K562 (cell line): ENCODE results near the gene CSTPP1. TPM values are rescaled to one million over a fixed set of nuclear protein-coding genes. Genes with fewer than 3 reads are reported as not detected.

Source experiments
- ATAC-seq: fragments of 200-7000 bp; cut with Tn5 transposase; 3 replicates; pipeline ENCODE4 v1.9.1; 2020; ENCODE audit warnings: moderate library complexity
- BruUV-seq: library from RNA; stranded (reverse); fragments of 400-500 nt; replicated peaks from 2 replicates; lab custom pipeline; 2021; lab: Mats Ljungman, UMichigan
- CTCF ChIA-PET: fragments of 300-600 bp; formaldehyde crosslinking; extraction: SDS; loops from one replicate; lab custom pipeline; 2021; ENCODE audit warnings: low intra/inter-chr PET ratio; lab: Yijun Ruan, JAX
- POLR2A ChIA-PET: fragments of 300-600, 350-650 bp; sonication (Branson Sonifier 250); formaldehyde crosslinking; extraction: SDS; loops from one replicate; lab custom pipeline; 2021; ENCODE audit warnings: antibody characterized with exemption, inconsistent platforms; lab: Yijun Ruan, JAX
- DNase-seq, 4 experiments: peaks; one replicate each; pipeline versions ENCODE4 v3.0.0 to v3.0.0-alpha.2; 2011 to 2018; ENCODE audit warnings: low spot score in 3 of 4, mixed read lengths in 3 of 4; ENCODE audit errors: extremely low read depth in 1 of 4
- FAIRE-seq: peaks from 2 replicates; lab custom pipeline; 2011; peaks lifted over from hg19 to GRCh38; lab: Jason Lieb, UNC
- H2AFZ ChIP-seq: 2 replicates; pipeline ENCODE4 v1.6.0; 2011; ENCODE audit warnings: low read depth, low read length, control low read depth, inconsistent platforms
- H3K27ac ChIP-seq: fragments of 200-600 bp; 3 replicates; pipeline ENCODE4 v1.8.0; 2011; ENCODE audit warnings: low read depth, mild to moderate bottlenecking, control low read depth, inconsistent platforms, low read length, moderate library complexity, mixed read lengths; ENCODE audit errors: extremely low read depth
- H3K27me3 ChIP-seq, 2 experiments: fragments of 300-600 bp in 1 of 2; 2 replicates in 1 of 2; 3 replicates in 1 of 2; pipeline versions ENCODE4 v1.6.0 to v1.8.0; 2011; ENCODE audit warnings: inconsistent platforms in 2 of 2, low read length in 2 of 2, mild to moderate bottlenecking in 1 of 2, mixed read lengths in 1 of 2, moderate library complexity in 1 of 2; ENCODE audit not compliant: control insufficient read depth in 2 of 2, insufficient read depth in 2 of 2
- H3K36me3 ChIP-seq: fragments of 300-600 bp; 3 replicates; pipeline ENCODE4 v1.8.0; 2011; ENCODE audit warnings: mild to moderate bottlenecking, low read length, inconsistent platforms; ENCODE audit not compliant: control insufficient read depth, insufficient read depth
- H3K4me1 ChIP-seq, 2 experiments: fragments of 200-600 bp in 1 of 2; replicated peaks in 1 of 2; 2 replicates in 1 of 2; 3 replicates in 1 of 2; pipeline versions ENCODE4 v1.5.1 to v1.8.0; 2011; ENCODE audit warnings: inconsistent platforms in 2 of 2, low read length in 2 of 2, mild to moderate bottlenecking in 1 of 2, mixed read lengths in 1 of 2, moderate library complexity in 1 of 2; ENCODE audit not compliant: control insufficient read depth in 2 of 2, insufficient read depth in 2 of 2
- H3K4me2 ChIP-seq: 2 replicates; pipeline ENCODE4 v1.6.1; 2011; ENCODE audit warnings: low read length, control low read depth, inconsistent platforms, mixed read lengths; ENCODE audit not compliant: insufficient read depth
- H3K4me3 ChIP-seq: fragments of 200-600 bp; sonication (generic), shearing (Covaris generic); 2 replicates; pipeline ENCODE4 v1.5.1; 2016; ENCODE audit warnings: control low read depth, inconsistent platforms
- H3K79me2 ChIP-seq: fragments of 200-600 bp; 3 replicates; pipeline ENCODE4 v1.8.0; 2011; ENCODE audit warnings: low read length, inconsistent platforms; ENCODE audit not compliant: control insufficient read depth, insufficient read depth
- H3K9ac ChIP-seq, 2 experiments: 2 replicates each; pipeline versions ENCODE4 v1.6.0 to v1.6.1; 2011; ENCODE audit warnings: low read depth in 2 of 2, low read length in 2 of 2, control low read depth in 1 of 2, inconsistent platforms in 1 of 2, mild to moderate bottlenecking in 1 of 2, mixed read lengths in 1 of 2; ENCODE audit not compliant: insufficient read depth in 1 of 2
- H3K9me1 ChIP-seq: one replicate; pipeline ENCODE4 v1.6.0; 2011; ENCODE audit warnings: inconsistent platforms, mild to moderate bottlenecking, low read length, moderate library complexity; ENCODE audit not compliant: control insufficient read depth, insufficient read depth
- H3K9me3 ChIP-seq: replicated peaks from 2 replicates; pipeline ENCODE4 v1.5.1; 2011; ENCODE audit warnings: low read depth, low read length, inconsistent platforms; ENCODE audit not compliant: control insufficient read depth, insufficient read depth
- H4K20me1 ChIP-seq: replicated peaks from 2 replicates; pipeline ENCODE4 v1.6.1; 2011; ENCODE audit warnings: low read length, inconsistent platforms, mixed read lengths; ENCODE audit not compliant: control insufficient read depth, insufficient read depth
- FOS ChIP-seq: IDR thresholded peaks from 3 replicates; pipeline ENCODE4 v1.6.1; 2011; ENCODE audit not compliant: insufficient read length; ENCODE audit errors: extremely low read depth
- KAT8 ChIP-seq: fragments of 450-650 bp; IDR thresholded peaks from 2 replicates; pipeline ENCODE4 v1.6.1; 2016; ENCODE audit warnings: low read depth, mild to moderate bottlenecking
- NR2F6 ChIP-seq: fragments of 450-650 bp; formaldehyde crosslinking; IDR thresholded peaks from 2 replicates; pipeline ENCODE4 v1.4.0; 2020; ENCODE audit warnings: mild to moderate bottlenecking
- PYGO2 ChIP-seq: fragments of 450-650 bp; IDR thresholded peaks from 2 replicates; pipeline ENCODE4 v1.6.1; 2016; ENCODE audit warnings: mild to moderate bottlenecking, missing genetic modification characterization, moderate library complexity, missing compliant biosample characterization
- RAD21 ChIP-seq, 2 experiments: fragments of 250-450 bp in 1 of 2; fragments of 450-650 bp in 1 of 2; sonication (Bioruptor Pico) in 1 of 2; formaldehyde crosslinking in 1 of 2; IDR thresholded peaks in 1 of 2; conservative IDR thresholded peaks in 1 of 2; 2 replicates each; pipeline versions ENCODE4 v1.4.0 to v1.8.0; 2020 to 2022; ENCODE audit warnings: mild to moderate bottlenecking in 2 of 2, moderate library complexity in 1 of 2
- THRB ChIP-seq: fragments of 450-650 bp; formaldehyde crosslinking; conservative IDR thresholded peaks from 2 replicates; pipeline ENCODE4 v1.4.0; 2022; ENCODE audit warnings: mild to moderate bottlenecking, missing genetic modification characterization
- ZNF583 ChIP-seq: fragments of 250-450 bp; sonication (Bioruptor Pico); IDR thresholded peaks from 2 replicates; pipeline ENCODE4 v1.4.0; 2020
- WGBS: fragments of 100-300 bp; shearing (Covaris generic); methylation state at CpG from one replicate; pipeline ENCODE4 v1.1.6; 2016; ENCODE audit warnings: low coverage, mixed read lengths; ENCODE audit not compliant: insufficient coverage; ENCODE audit errors: missing lambda C conversion rate; 5-methylcytosine and 5-hydroxymethylcytosine counted together
- in situ Hi-C: fragments of 300-500 bp; cut with MboI; formaldehyde crosslinking; loops from 4 replicates; pipeline ENCODE4 v1.15.0; 2018; ENCODE audit warnings: inconsistent platforms, mixed read lengths
- intact Hi-C: fragments of 100-400 bp; cut with micrococcal nuclease; formaldehyde crosslinking; loops from 2 replicates; pipeline ENCODE4 v1.14.2; 2022
- polyA plus RNA-seq, 8 experiments: library from polyadenylated mRNA; depleted of rRNA in 4 of 8; stranded (reverse) in 5 of 8; unstranded in 3 of 8; fragments of >200 nt; fragmentation: Nextera tagmentation in 2 of 8; fragmentation: Illumina TruSeq in 1 of 8; extraction: Ambion mirVana in 2 of 8; extraction: Trizol in 1 of 8; gene quantifications; 2 replicates each; pipeline versions ENCODE4 v1.2.1 to v1.2.3, GENCODE V29; 2011 to 2014; ENCODE audit warnings: inconsistent platforms in 1 of 8, missing spikeins in 1 of 8
- total RNA-seq, 7 experiments: library from RNA; depleted of rRNA in 6 of 7; stranded (reverse); fragments of >200 nt in 6 of 7; fragmentation: Illumina TruSeq in 2 of 7; extraction: Trizol in 2 of 7; gene quantifications; 2 replicates each; pipeline versions ENCODE4 v1.2.1 to v1.2.3, GENCODE V29; 2011 to 2021; ENCODE audit warnings: low replicate concordance in 1 of 7
- TF ChIP-seq, protein P1 (sequence below), 3 experiments: IDR thresholded peaks in 2 of 3; conservative IDR thresholded peaks in 1 of 3; 2 replicates each; pipeline ENCODE4 v1.5.1; 2011 to 2012; ENCODE audit warnings: low read length in 3 of 3, mild to moderate bottlenecking in 3 of 3, control low read depth in 2 of 3, improper control_type of control experiment in 1 of 3, inconsistent platforms in 1 of 3, low read depth in 1 of 3, mixed read lengths in 1 of 3, moderate library complexity in 1 of 3; ENCODE audit not compliant: insufficient read depth in 2 of 3
- TF ChIP-seq, protein P2 (sequence below), 2 experiments: fragments of 450-650 bp; formaldehyde crosslinking in 1 of 2; IDR thresholded peaks; 2 replicates each; pipeline versions ENCODE4 v1.4.0 to v1.6.1; 2014 to 2020; ENCODE audit warnings: mild to moderate bottlenecking in 2 of 2, borderline replicate concordance in 1 of 2, low read depth in 1 of 2

CSTPP1 gene
- total and polyA plus RNA-seq, 9 of the 15 experiments (the other 6 are each of a cell fraction or from before 2014, with no cell fraction given): 6.5 to 17.8 (median 9.2) TPM

- H3K9ac ChIP-seq: no peak overlapping the region
- CTCF ChIA-PET: no interaction called here
- TF ChIP-seq ZNF583 (CRISPR knock-in tag): no peak
- TF ChIP-seq, protein P1, sequence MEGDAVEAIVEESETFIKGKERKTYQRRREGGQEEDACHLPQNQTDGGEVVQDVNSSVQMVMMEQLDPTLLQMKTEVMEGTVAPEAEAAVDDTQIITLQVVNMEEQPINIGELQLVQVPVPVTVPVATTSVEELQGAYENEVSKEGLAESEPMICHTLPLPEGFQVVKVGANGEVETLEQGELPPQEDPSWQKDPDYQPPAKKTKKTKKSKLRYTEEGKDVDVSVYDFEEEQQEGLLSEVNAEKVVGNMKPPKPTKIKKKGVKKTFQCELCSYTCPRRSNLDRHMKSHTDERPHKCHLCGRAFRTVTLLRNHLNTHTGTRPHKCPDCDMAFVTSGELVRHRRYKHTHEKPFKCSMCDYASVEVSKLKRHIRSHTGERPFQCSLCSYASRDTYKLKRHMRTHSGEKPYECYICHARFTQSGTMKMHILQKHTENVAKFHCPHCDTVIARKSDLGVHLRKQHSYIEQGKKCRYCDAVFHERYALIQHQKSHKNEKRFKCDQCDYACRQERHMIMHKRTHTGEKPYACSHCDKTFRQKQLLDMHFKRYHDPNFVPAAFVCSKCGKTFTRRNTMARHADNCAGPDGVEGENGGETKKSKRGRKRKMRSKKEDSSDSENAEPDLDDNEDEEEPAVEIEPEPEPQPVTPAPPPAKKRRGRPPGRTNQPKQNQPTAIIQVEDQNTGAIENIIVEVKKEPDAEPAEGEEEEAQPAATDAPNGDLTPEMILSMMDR (IDR thresholded peaks at IDR 0.05 in 2 of 3, conservative IDR thresholded peaks at IDR 0.05 in 1 of 3; ENCODE audit: insufficient read depth in 2 of 3, low read depth in 1 of 3, low read length in 3 of 3): peak in 1 of 3 experiments; percentile 37; a peak in 2 of 6 replicates
- peak; percentile 17 to 27; a peak in 1 of 4 replicates for TF ChIP-seq RAD21 (CRISPR knock-in tag; conservative IDR thresholded peaks at IDR 0.05 in 1 of 2, IDR thresholded peaks at IDR 0.05 in 1 of 2)
- no peak for TF ChIP-seq KAT8
- no peak for TF ChIP-seq FOS
- TF ChIP-seq NR2F6 (CRISPR knock-in tag): no peak
- TF ChIP-seq, protein P2, sequence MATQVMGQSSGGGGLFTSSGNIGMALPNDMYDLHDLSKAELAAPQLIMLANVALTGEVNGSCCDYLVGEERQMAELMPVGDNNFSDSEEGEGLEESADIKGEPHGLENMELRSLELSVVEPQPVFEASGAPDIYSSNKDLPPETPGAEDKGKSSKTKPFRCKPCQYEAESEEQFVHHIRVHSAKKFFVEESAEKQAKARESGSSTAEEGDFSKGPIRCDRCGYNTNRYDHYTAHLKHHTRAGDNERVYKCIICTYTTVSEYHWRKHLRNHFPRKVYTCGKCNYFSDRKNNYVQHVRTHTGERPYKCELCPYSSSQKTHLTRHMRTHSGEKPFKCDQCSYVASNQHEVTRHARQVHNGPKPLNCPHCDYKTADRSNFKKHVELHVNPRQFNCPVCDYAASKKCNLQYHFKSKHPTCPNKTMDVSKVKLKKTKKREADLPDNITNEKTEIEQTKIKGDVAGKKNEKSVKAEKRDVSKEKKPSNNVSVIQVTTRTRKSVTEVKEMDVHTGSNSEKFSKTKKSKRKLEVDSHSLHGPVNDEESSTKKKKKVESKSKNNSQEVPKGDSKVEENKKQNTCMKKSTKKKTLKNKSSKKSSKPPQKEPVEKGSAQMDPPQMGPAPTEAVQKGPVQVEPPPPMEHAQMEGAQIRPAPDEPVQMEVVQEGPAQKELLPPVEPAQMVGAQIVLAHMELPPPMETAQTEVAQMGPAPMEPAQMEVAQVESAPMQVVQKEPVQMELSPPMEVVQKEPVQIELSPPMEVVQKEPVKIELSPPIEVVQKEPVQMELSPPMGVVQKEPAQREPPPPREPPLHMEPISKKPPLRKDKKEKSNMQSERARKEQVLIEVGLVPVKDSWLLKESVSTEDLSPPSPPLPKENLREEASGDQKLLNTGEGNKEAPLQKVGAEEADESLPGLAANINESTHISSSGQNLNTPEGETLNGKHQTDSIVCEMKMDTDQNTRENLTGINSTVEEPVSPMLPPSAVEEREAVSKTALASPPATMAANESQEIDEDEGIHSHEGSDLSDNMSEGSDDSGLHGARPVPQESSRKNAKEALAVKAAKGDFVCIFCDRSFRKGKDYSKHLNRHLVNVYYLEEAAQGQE (IDR thresholded peaks at IDR 0.05; ENCODE audit: borderline replicate concordance): peak; percentile 28; the same call in 1 of the 2 replicates
- TF ChIP-seq, protein P2 (CRISPR knock-in tag; IDR thresholded peaks at IDR 0.05; ENCODE audit: low read depth): no peak
- TF ChIP-seq THRB (CRISPR knock-in tag): no peak
- TF ChIP-seq PYGO2: no peak
Observed at GRCh38 chr11:46987183-46987582, 50.6 kb downstream of the CSTPP1 start.

More at GRCh38 chr11:46987183-46987582, 50.6 kb downstream of the CSTPP1 start:
- Histone ChIP-seq H3K79me2 (no peaks in the 10 kb centered on the region), H3K4me2 (no peak overlapping the region), H3K4me3 (no peak overlapping the region), H3K36me3 (no peaks in the 10 kb centered on the region), H3K9me1 (no peaks in the 10 kb centered on the region), H4K20me1 (no peaks in the 10 kb centered on the region), H3K4me1 (peaks cover 0 to 6% of the 10 kb centered on the region in 2 experiments; a peak in 2 of 5 replicates), H2AFZ (no peak overlapping the region), H3K27me3 (no peaks in the 10 kb centered on the region), H3K27ac (no peak overlapping the region), H3K9me3 (no peaks in the 10 kb centered on the region)
- no TSS peak for BruUV-seq
- in situ Hi-C loops: no loop called here
- FAIRE-seq (no peak), ATAC-seq (peak; percentile 64; the same call in 2 of the 3 replicates), DNase-seq (no peak)
- intact Hi-C loops: no loop called here
- POLR2A ChIA-PET: no interaction called here
- 37% methylated on average over 3 of the region's 3 CpGs for WGBS
